Activated T-helper 2 cell treated with anti-CD3 and anti-CD28 coated beads, Interferon-gamma antibody, Interleukin-2, Interleukin-4, amounts not matched to agents 10 μg/mL and 5 μg/mL and 100 μg/mL, durations not matched to agents 14 hours and 24 hours and 36 hours (primary cell): ENCODE data around the gene LECT2. TPM values are rescaled to one million over a fixed set of nuclear protein-coding genes. Genes with fewer than 3 reads are reported as not detected.

Experiments
- DNase-seq: peaks from one replicate; pipeline ENCODE4 v3.0.0; 2021; ENCODE audit warnings: low spot score
- H3K27ac Mint-ChIP-seq: one replicate; pipeline ENCODE4 v1.8.0; 2021; ENCODE audit warnings: mixed read lengths
- H3K27me3 Mint-ChIP-seq: one replicate; pipeline ENCODE4 v1.8.0; 2021; ENCODE audit warnings: low read depth, mixed read lengths
- H3K36me3 Mint-ChIP-seq: one replicate; pipeline ENCODE4 v1.8.0; 2021; ENCODE audit warnings: low read depth, mixed read lengths
- H3K4me1 Mint-ChIP-seq: one replicate; pipeline ENCODE4 v1.8.0; 2021; ENCODE audit warnings: low read depth, mixed read lengths
- H3K4me3 Mint-ChIP-seq: one replicate; pipeline ENCODE4 v1.8.0; 2021; ENCODE audit warnings: low read depth, mild to moderate bottlenecking, moderate library complexity, mixed read lengths
- H3K9me3 Mint-ChIP-seq: one replicate; pipeline ENCODE4 v1.8.0; 2021; ENCODE audit warnings: mixed read lengths
- intact Hi-C: fragments of 100-400 bp; cut with micrococcal nuclease; formaldehyde crosslinking; loops from one replicate; pipeline ENCODE4 v1.15.1; 2023
- total RNA-seq: library from RNA; stranded (reverse); gene quantifications from 2 replicates; pipeline ENCODE4 v1.2.3, GENCODE V29; 2022

LECT2 gene
- total RNA-seq, 1 donor from 2014 or later: not detected

GRCh38 chr5:135974021-135974600 is 19.3 kb upstream of the LECT2 start:
- Mint-ChIP-seq H3K27me3 (peaks cover 36% of the 10 kb centered on the region), H3K4me1 (no peaks in the 10 kb centered on the region)

GRCh38 chr5:135973323-135974020 is 18.7 kb upstream of the LECT2 start:
- no peaks in the 10 kb centered on the region for H3K4me1 Mint-ChIP-seq
- H3K4me3 Mint-ChIP-seq: no peak overlapping the region
- H3K36me3 Mint-ChIP-seq: no peaks in the 10 kb centered on the region
- H3K27ac Mint-ChIP-seq: no peak overlapping the region
- H3K9me3 Mint-ChIP-seq: no peaks in the 10 kb centered on the region
- DNase-seq: no peak
- intact Hi-C loops: no loop called here
- H3K27me3 Mint-ChIP-seq: peaks cover 39% of the 10 kb centered on the region

More at GRCh38 chr5:135974021-135974600, 19.3 kb upstream of the LECT2 start:
- no peak overlapping the region for H3K27ac Mint-ChIP-seq
- no peak for DNase-seq
- intact Hi-C loops: no loop called here
- no peaks in the 10 kb centered on the region for H3K9me3 Mint-ChIP-seq
- no peak overlapping the region for H3K4me3 Mint-ChIP-seq
- H3K36me3 Mint-ChIP-seq: no peaks in the 10 kb centered on the region

GRCh38 chr5:135971701-135972100 is 16.9 kb upstream of the LECT2 start:
- H3K27me3 Mint-ChIP-seq: peaks cover 35% of the 10 kb centered on the region
- no peak overlapping the region for H3K4me3 Mint-ChIP-seq
- no peak for DNase-seq
- no peaks in the 10 kb centered on the region for H3K9me3 Mint-ChIP-seq
- no peaks in the 10 kb centered on the region for H3K4me1 Mint-ChIP-seq
- H3K27ac Mint-ChIP-seq: no peak overlapping the region
- intact Hi-C loops: no loop called here
- no peaks in the 10 kb centered on the region for H3K36me3 Mint-ChIP-seq

- intact Hi-C loops: no loop called here
- H3K4me1 Mint-ChIP-seq: no peaks in the 10 kb centered on the region
Observed at GRCh38 chr5:135966790-135967189, 12.0 kb upstream of the LECT2 start.

GRCh38 chr5:135966165-135966564 is 11.4 kb upstream of the LECT2 start:
- Mint-ChIP-seq H3K4me1 (no peaks in the 10 kb centered on the region), H3K27ac (no peak overlapping the region), H3K4me3 (no peak overlapping the region), H3K27me3 (peaks cover 11% of the 10 kb centered on the region), H3K36me3 (no peaks in the 10 kb centered on the region), H3K9me3 (no peaks in the 10 kb centered on the region)
- DNase-seq: no peak
- intact Hi-C loops: no loop called here

More at GRCh38 chr5:135966790-135967189, 12.0 kb upstream of the LECT2 start:
- DNase-seq: no peak
- no peaks in the 10 kb centered on the region for H3K36me3 Mint-ChIP-seq
- no peak overlapping the region for H3K4me3 Mint-ChIP-seq
- no peak overlapping the region for H3K27ac Mint-ChIP-seq
- no peaks in the 10 kb centered on the region for H3K9me3 Mint-ChIP-seq
- H3K27me3 Mint-ChIP-seq: peaks cover 13% of the 10 kb centered on the region

- no peaks in the 10 kb centered on the region for H3K4me1 Mint-ChIP-seq
- H3K9me3 Mint-ChIP-seq: no peaks in the 10 kb centered on the region
- no peak overlapping the region for H3K27ac Mint-ChIP-seq
- peaks cover 9% of the 10 kb centered on the region for H3K27me3 Mint-ChIP-seq
- intact Hi-C loops: no loop called here
- no peaks in the 10 kb centered on the region for H3K36me3 Mint-ChIP-seq
- no peak for DNase-seq
- H3K4me3 Mint-ChIP-seq: no peak overlapping the region
Observed at GRCh38 chr5:135965504-135965903, 10.7 kb upstream of the LECT2 start.

GRCh38 chr5:135964670-135965320 is 10.0 kb upstream of the LECT2 start:
- H3K27me3 Mint-ChIP-seq: peaks cover 9% of the 10 kb centered on the region
- no peak overlapping the region for H3K27ac Mint-ChIP-seq
- no peak for DNase-seq
- no peak overlapping the region for H3K4me3 Mint-ChIP-seq
- no peaks in the 10 kb centered on the region for H3K4me1 Mint-ChIP-seq
- no peaks in the 10 kb centered on the region for H3K9me3 Mint-ChIP-seq
- H3K36me3 Mint-ChIP-seq: no peaks in the 10 kb centered on the region
- intact Hi-C loops: no loop called here

- DNase-seq: no peak
- no peaks in the 10 kb centered on the region for H3K4me1 Mint-ChIP-seq
- H3K27ac Mint-ChIP-seq: no peak overlapping the region
- H3K4me3 Mint-ChIP-seq: no peak overlapping the region
- no peaks in the 10 kb centered on the region for H3K9me3 Mint-ChIP-seq
- H3K36me3 Mint-ChIP-seq: no peaks in the 10 kb centered on the region
- intact Hi-C loops: no loop called here
- H3K27me3 Mint-ChIP-seq: peaks cover 18% of the 10 kb centered on the region
Observed at GRCh38 chr5:135955525-135955924, 742 bp upstream of the LECT2 start.

- Mint-ChIP-seq H3K9me3 (no peaks in the 10 kb centered on the region), H3K4me1 (peaks cover 2% of the 10 kb centered on the region), H3K27me3 (peaks cover 21% of the 10 kb centered on the region), H3K4me3 (no peak overlapping the region), H3K36me3 (no peaks in the 10 kb centered on the region), H3K27ac (no peak overlapping the region)
- no peak for DNase-seq
- intact Hi-C loops: no loop called here
Observed at GRCh38 chr5:135953850-135954249, 933 bp downstream of the LECT2 start.

- H3K4me3 Mint-ChIP-seq: no peak overlapping the region
- no peaks in the 10 kb centered on the region for H3K36me3 Mint-ChIP-seq
- no peak overlapping the region for H3K27ac Mint-ChIP-seq
Observed at GRCh38 chr5:135952683-135953082, 2.1 kb downstream of the LECT2 start.

GRCh38 chr5:135951807-135952206 is 3.0 kb downstream of the LECT2 start:
- Mint-ChIP-seq H3K27me3 (peaks cover 16% of the 10 kb centered on the region), H3K36me3 (no peaks in the 10 kb centered on the region), H3K27ac (no peak overlapping the region), H3K9me3 (no peaks in the 10 kb centered on the region), H3K4me3 (no peak overlapping the region), H3K4me1 (peaks cover 2% of the 10 kb centered on the region)
- DNase-seq: no peak
- intact Hi-C loops: no loop called here

More at GRCh38 chr5:135952683-135953082, 2.1 kb downstream of the LECT2 start:
- H3K27me3 Mint-ChIP-seq: peaks cover 16% of the 10 kb centered on the region
- no peak for DNase-seq
- H3K9me3 Mint-ChIP-seq: no peaks in the 10 kb centered on the region
- peaks cover 2% of the 10 kb centered on the region for H3K4me1 Mint-ChIP-seq
- intact Hi-C loops: no loop called here

GRCh38 chr5:135951257-135951656 is 3.5 kb downstream of the LECT2 start:
- Mint-ChIP-seq H3K27ac (no peak overlapping the region), H3K4me3 (no peak overlapping the region)

GRCh38 chr5:135950611-135951010 is 4.2 kb downstream of the LECT2 start:
- Mint-ChIP-seq H3K4me1 (peaks cover 2% of the 10 kb centered on the region), H3K27ac (no peak overlapping the region), H3K4me3 (no peak overlapping the region)

More at GRCh38 chr5:135951257-135951656, 3.5 kb downstream of the LECT2 start:
- Mint-ChIP-seq H3K4me1 (peaks cover 2% of the 10 kb centered on the region), H3K36me3 (no peaks in the 10 kb centered on the region), H3K27me3 (peaks cover 20% of the 10 kb centered on the region), H3K9me3 (no peaks in the 10 kb centered on the region)
- intact Hi-C loops: no loop called here
- DNase-seq: no peak

More at GRCh38 chr5:135950611-135951010, 4.2 kb downstream of the LECT2 start:
- Mint-ChIP-seq H3K9me3 (no peaks in the 10 kb centered on the region), H3K27me3 (peaks cover 20% of the 10 kb centered on the region), H3K36me3 (no peaks in the 10 kb centered on the region)
- intact Hi-C loops: no loop called here
- DNase-seq: no peak
